ENCODE results near the gene TNFRSF13B. TPM values are rescaled to one million over a fixed set of nuclear protein-coding genes. Genes with fewer than 3 reads are reported as not detected.
A peak's percentile ranks its signal among the peaks of the same experiment; 100 is the strongest.

Gene TNFRSF13B
- total and polyA plus RNA-seq, 2 donors (not counting 1 experiment from before 2014, with no cell fraction given): not detected

GRCh38 chr17:16987830-16988601 lies 16.1 kb upstream of the TNFRSF13B start:
- H3K4me2 ChIP-seq (ENCODE audit: extremely low read depth, insufficient read depth, low read length): no peak overlapping the region
- no peaks in the 10 kb centered on the region for H3K9me3 ChIP-seq (ENCODE audit: control insufficient read depth, insufficient read depth, low read depth, low read length)
- no peaks in the 10 kb centered on the region for H3K79me2 ChIP-seq (ENCODE audit: control insufficient read depth, insufficient read depth, low read length)
- no peak overlapping the region for H3K9ac ChIP-seq (ENCODE audit: insufficient read depth, low read length)
- no peaks in the 10 kb centered on the region for H3K27me3 ChIP-seq (ENCODE audit: control insufficient read depth, insufficient read depth, low read length)
- peaks cover 9% of the 10 kb centered on the region for H3K4me1 ChIP-seq (ENCODE audit: control insufficient read depth, extremely low read depth, insufficient read depth, low read length)
- no peak overlapping the region for H3K4me3 ChIP-seq (replicated peaks in 1 of 4; ENCODE audit: control extremely low read depth in 1 of 4, insufficient read depth in 1 of 4, low read depth in 3 of 4, low read length in 4 of 4)
- H3K36me3 ChIP-seq (ENCODE audit: control insufficient read depth, insufficient read depth, low read length): no peaks in the 10 kb centered on the region
- DNase-seq (ENCODE audit: low read depth in 2 of 2): peak; percentile 31 to 87
- TF ChIP-seq CTCF (conservative IDR thresholded peaks at IDR 0.05 in 1 of 2, IDR thresholded peaks at IDR 0.05 in 1 of 2; ENCODE audit: low read depth in 1 of 2, low read length in 2 of 2) (no peak), EZH2 (IDR thresholded peaks at IDR 0.05; ENCODE audit: low read length, missing control alignments) (no peak)
- H4K20me1 ChIP-seq (ENCODE audit: control insufficient read depth, extremely low read depth, insufficient read depth, low read length): no peaks in the 10 kb centered on the region
- H3K27ac ChIP-seq (ENCODE audit: insufficient read depth, low read length): no peak overlapping the region
- H2AFZ ChIP-seq (ENCODE audit: low read length): no peak overlapping the region

- Histone ChIP-seq H3K4me3 (replicated peaks in 1 of 4; ENCODE audit: control extremely low read depth in 1 of 4, insufficient read depth in 1 of 4, low read depth in 3 of 4, low read length in 4 of 4) (no peak overlapping the region), H3K9me3 (ENCODE audit: control insufficient read depth, insufficient read depth, low read depth, low read length) (no peaks in the 10 kb centered on the region), H3K4me2 (ENCODE audit: extremely low read depth, insufficient read depth, low read length) (no peak overlapping the region), H3K9ac (ENCODE audit: insufficient read depth, low read length) (no peak overlapping the region), H3K36me3 (ENCODE audit: control insufficient read depth, insufficient read depth, low read length) (no peaks in the 10 kb centered on the region), H3K27ac (ENCODE audit: insufficient read depth, low read length) (no peak overlapping the region), H2AFZ (ENCODE audit: low read length) (no peak overlapping the region), H3K4me1 (ENCODE audit: control insufficient read depth, extremely low read depth, insufficient read depth, low read length) (peaks cover 9% of the 10 kb centered on the region), H4K20me1 (ENCODE audit: control insufficient read depth, extremely low read depth, insufficient read depth, low read length) (no peaks in the 10 kb centered on the region), H3K27me3 (ENCODE audit: control insufficient read depth, insufficient read depth, low read length) (no peaks in the 10 kb centered on the region), H3K79me2 (ENCODE audit: control insufficient read depth, insufficient read depth, low read length) (no peaks in the 10 kb centered on the region)
- TF ChIP-seq CTCF (conservative IDR thresholded peaks at IDR 0.05 in 1 of 2, IDR thresholded peaks at IDR 0.05 in 1 of 2; ENCODE audit: low read depth in 1 of 2, low read length in 2 of 2): no peak
- TF ChIP-seq EZH2 (IDR thresholded peaks at IDR 0.05; ENCODE audit: low read length, missing control alignments): no peak
- no peak for DNase-seq (ENCODE audit: low read depth in 2 of 2)
Measured at GRCh38 chr17:16987066-16987829, 15.3 kb upstream of the TNFRSF13B start.

- Histone ChIP-seq H3K36me3 (ENCODE audit: control insufficient read depth, insufficient read depth, low read length) (no peaks in the 10 kb centered on the region), H3K4me2 (ENCODE audit: extremely low read depth, insufficient read depth, low read length) (no peak overlapping the region), H4K20me1 (ENCODE audit: control insufficient read depth, extremely low read depth, insufficient read depth, low read length) (no peaks in the 10 kb centered on the region), H3K27me3 (ENCODE audit: control insufficient read depth, insufficient read depth, low read length) (no peaks in the 10 kb centered on the region), H3K4me3 (replicated peaks in 1 of 4; ENCODE audit: control extremely low read depth in 1 of 4, insufficient read depth in 1 of 4, low read depth in 3 of 4, low read length in 4 of 4) (no peak overlapping the region), H3K79me2 (ENCODE audit: control insufficient read depth, insufficient read depth, low read length) (no peaks in the 10 kb centered on the region), H3K9me3 (ENCODE audit: control insufficient read depth, insufficient read depth, low read depth, low read length) (no peaks in the 10 kb centered on the region), H2AFZ (ENCODE audit: low read length) (no peak overlapping the region), H3K9ac (ENCODE audit: insufficient read depth, low read length) (no peak overlapping the region), H3K4me1 (ENCODE audit: control insufficient read depth, extremely low read depth, insufficient read depth, low read length) (peaks cover 9% of the 10 kb centered on the region), H3K27ac (ENCODE audit: insufficient read depth, low read length) (no peak overlapping the region)
- TF ChIP-seq CTCF (conservative IDR thresholded peaks at IDR 0.05 in 1 of 2, IDR thresholded peaks at IDR 0.05 in 1 of 2; ENCODE audit: low read depth in 1 of 2, low read length in 2 of 2) (no peak), EZH2 (IDR thresholded peaks at IDR 0.05; ENCODE audit: low read length, missing control alignments) (no peak)
- peak in 1 of 2 donors; percentile 68 for DNase-seq (ENCODE audit: low read depth in 2 of 2)
Measured at GRCh38 chr17:16986391-16986790, 14.5 kb upstream of the TNFRSF13B start.
